ENCODE data around the gene KRT38.

The KRT38 gene

GRCh38 chr17:41440531-41441033 lies at the start of gene KRT38:
Gene KRT38 (minus strand): TSS chr17:41440983. CDS start chr17:41440921, 62 bp downstream.
- DNase-seq: no peak

DNA sequence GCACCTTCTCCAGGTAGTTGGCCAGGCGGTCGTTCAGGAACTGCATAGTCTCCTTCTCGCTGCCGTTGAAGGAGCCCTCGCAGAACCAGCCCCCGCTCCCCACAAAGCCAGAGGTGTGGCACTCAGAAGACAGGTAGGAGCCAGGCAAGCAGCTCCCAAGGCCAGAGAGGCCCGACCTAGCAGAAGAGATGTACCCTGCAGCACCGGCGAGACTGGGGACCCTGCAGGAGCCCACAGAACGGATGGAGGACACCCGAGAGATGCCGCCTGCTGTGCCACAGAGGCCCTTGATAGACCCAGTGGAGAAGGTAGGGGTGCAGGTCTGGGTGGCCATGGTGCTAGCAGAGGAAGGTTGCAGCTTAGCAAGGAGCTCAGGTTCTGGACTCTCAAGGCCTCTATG lies 48.7 kb upstream of the KRT38 start, which contains the start of gene KRT36:
TSS of gene KRT36 (minus strand) at position 380 of the 400 bp plus-strand sequence. CDS start at position 334, 46 bp downstream.
- DNase-seq: no peak

DNA sequence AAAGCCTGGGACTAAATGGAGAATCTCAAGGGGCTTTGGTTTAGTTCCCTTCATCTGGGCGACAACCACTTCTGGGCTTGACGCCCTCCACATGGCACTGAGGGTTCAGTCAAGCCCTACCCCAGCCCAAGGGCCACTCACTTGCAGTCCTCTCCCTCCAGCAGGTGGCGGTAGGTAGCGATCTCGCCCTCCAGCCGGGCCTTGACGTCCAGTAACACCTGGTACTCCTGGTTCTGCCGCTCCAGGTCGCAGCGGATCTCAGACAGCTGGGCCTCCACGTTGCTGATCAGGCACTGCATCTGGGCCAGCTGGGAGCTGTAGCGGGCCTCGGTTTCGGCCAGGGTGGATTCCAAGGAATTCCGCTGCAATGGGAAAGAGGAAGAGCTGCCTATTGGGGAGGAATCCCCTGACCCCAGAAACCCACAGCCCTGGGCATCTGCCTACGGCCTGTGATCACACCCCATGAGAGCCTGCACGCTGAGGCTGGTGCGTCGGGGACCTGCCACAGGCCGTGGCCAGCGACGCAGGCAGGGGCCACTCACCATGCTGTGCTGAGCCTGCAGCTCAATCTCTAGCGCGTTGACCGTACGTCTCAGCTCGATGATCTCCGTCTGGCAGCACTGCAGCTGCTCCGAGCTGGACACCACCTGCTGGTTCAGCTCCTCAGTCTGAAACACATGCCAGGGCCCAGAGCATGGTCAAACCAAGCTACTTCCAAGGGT lies 46.2 kb upstream of the KRT38 start:
- no peak for DNase-seq

DNA sequence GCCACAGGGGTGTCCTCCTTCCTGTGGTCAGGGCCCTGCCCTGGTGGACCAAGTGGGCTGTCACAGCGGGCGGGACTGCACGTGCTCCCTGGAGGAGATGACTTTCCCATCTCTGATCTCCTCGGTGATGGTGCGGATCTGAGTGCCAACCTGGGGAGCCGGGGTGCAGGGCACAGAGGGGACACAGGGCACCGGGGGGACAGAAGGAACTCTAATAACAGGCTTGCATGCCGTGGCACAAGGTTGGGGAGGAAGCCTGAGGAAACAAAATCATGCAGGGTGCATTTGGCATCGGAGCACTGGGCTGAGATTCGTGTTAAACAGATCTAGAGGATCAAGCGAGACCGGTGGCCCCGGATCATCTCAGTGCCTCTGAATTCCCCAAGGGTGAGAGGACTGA lies 45.5 kb upstream of the KRT38 start:
- DNase-seq: no peak

GRCh38 chr17:41484920-41485904 lies 44.4 kb upstream of the KRT38 start:
- no peak for DNase-seq

DNA sequence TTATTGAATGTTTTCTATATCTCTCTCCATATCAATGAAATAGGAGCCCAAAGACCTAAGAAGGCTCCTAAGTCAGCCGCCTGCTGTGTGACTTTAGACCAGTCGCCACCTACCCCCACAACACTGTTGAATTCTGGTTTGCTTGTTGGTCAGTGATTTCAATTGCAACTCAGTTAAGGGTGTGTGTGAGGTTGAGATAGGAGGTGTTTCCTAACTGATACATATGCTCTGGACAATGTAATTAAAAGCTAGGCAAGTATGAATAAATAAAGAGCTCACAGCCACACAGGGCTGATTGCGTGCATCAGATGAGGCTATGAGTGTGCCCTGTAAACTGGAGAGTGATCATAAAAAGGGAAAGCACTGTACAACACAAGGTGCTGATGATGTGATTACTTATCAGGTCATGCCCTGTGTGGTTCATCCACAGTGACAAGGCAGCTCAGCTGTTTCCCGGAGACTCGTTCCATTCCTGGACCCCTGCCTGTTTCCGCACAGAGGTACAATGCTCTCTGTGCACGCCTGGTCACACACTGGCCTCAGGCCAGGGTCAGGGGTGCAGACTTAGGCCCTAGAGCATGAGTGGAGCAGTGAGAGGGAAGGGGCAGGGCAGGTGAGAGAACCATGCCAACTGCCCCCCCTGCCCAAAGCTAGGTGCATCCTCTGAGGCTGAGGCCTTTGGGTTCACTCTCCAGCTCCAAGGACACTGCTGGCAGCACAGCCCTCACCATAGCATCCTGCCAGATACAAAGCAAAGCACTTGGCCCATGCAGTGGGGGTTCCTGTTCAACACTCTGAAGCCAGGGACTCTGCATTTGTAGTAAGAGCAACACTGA lies 43.4 kb upstream of the KRT38 start:
- DNase-seq: no peak

- no peak for DNase-seq
These were observed 42.7 kb upstream of the KRT38 start for GRCh38 chr17:41483531-41483930.

- no peak for DNase-seq
These were observed 40.3 kb upstream of the KRT38 start, which contains the start of gene KRT35 for GRCh38 chr17:41481036-41481435. Gene KRT35 (minus strand): TSS chr17:41481151. CDS start chr17:41481097, 54 bp downstream.

DNA sequence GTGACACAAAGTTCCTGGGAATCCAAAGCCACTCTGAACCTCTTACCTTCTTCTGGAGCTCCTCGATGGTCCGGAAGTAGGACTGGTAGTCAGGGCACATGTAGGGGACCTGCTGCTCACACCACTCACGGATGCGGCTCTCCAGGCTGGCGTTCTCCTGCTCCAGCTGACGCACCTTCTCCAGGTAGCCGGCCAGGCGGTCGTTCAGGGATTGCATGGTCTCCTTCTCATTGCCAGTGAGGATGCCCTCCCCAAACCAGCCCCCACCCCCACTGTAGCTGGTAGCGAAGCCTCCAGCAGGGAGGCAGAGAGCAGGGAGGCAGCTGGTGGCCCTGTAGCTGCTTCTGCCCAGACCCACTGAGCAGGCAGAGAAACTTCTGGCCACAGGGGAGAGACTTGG lies 39.8 kb upstream of the KRT38 start:
- DNase-seq: no peak

DNA sequence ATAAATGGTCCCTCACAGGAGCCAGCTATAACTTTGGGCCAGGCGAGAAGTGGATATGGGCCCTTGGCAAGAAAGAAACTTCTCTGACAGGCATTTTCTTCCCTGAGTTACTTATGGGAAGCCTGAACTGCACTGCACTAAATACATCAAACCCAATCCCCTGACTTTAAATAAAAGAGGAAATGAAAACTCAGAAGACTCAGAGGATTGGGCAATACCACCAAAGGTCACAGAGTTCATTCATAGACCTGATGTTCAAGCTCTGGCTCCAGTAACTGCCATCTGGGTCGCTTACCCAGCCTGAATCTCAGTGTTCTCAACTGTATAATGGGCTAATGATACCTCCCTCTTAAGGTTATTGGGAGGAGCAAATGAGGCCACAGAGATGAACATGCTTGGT lies 39.4 kb upstream of the KRT38 start:
- DNase-seq: no peak

DNA sequence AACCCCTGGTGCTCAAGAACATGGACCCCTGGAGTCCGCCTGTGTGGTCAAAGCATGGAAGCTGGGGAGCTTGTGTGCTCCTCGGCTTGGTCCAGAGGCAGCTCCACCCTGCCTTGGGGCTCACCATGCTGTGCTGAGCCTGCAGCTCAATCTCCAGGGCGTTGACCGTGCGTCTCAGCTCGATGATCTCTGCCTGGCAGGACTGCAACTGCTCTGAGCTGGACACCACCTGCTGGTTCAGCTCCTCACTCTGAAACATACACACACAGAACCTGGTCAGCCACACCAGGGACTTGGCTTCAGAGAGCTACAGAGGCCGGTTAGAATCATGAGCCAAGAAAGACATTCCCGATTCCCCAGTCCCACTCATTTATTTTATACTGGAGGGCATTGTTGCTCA lies 37.5 kb upstream of the KRT38 start:
- DNase-seq: no peak

GRCh38 chr17:41476866-41477815 lies 36.4 kb upstream of the KRT38 start:
- DNase-seq: no peak

DNA sequence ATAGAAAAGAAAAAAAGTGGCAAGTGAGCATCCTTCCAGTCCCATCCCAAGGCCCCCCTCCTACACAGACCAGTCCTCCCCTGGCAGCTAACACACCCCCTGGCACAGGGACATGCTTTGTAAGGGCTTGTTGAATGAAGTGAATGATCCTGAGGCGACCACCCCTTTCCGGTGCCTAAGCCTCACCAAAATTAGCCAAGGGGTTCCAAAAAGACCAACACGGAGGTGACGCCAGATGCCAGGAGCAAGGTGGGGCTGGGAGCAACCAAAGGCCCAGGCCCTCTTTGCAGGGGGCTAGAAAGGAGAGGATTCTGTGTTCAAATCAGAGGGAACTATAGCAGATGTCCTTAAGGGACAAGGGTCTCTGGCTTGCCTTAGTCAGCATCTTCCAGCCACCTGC lies 34.6 kb upstream of the KRT38 start:
- DNase-seq: no peak

GRCh38 chr17:41474863-41475262 lies 34.1 kb upstream of the KRT38 start:
- no peak for DNase-seq

DNA sequence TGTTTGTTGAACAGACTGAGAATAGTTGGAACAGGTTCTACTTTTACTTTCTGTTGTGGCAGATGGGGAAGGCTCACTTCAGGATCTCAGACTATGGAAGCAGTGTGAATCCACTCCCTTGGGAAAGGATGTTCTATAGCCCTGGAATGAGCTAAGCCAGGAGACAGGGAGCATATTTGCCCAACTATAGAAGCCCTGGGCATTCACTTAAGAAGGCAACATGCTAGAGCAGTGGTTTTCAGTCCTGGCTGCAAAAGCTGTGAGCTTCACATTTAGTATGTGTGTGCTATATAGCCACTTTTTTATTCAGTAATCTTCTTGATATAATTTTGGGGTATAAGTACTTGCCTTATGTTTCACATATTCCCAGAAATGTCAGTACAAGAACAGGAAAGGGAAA lies 27.6 kb upstream of the KRT38 start:
- DNase-seq: no peak

GRCh38 chr17:41467561-41467960 lies 26.8 kb upstream of the KRT38 start:
- DNase-seq: no peak

GRCh38 chr17:41466988-41467387 lies 26.2 kb upstream of the KRT38 start, which contains the start of gene KRT32:
Gene KRT32 (minus strand): TSS chr17:41467386. CDS start chr17:41467325, 61 bp downstream.
- no peak for DNase-seq

DNA sequence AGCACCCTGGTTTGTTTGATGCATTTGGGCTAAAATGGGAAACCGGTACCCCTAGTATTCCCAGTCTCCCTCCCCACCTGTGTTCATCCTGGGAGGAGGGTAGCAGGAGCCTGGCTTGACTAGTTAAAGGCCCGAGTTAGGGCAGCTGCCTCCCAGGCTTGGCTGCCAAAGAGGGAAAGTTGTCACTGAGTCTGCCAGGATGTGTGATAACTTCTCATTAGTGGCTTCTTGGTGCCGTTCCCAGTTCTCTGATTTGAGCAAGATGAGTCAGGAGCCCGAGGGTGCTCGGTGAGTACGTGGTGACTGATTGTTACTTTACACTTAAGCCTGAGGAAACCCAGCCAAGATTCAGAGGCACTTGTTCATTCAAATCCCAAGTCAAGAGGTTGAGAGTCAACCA lies 23.9 kb upstream of the KRT38 start:
- DNase-seq: no peak

GRCh38 chr17:41464173-41464572 lies 23.4 kb upstream of the KRT38 start:
- DNase-seq: no peak

- no peak for DNase-seq
These were observed 23.0 kb upstream of the KRT38 start for GRCh38 chr17:41463746-41464145.

DNA sequence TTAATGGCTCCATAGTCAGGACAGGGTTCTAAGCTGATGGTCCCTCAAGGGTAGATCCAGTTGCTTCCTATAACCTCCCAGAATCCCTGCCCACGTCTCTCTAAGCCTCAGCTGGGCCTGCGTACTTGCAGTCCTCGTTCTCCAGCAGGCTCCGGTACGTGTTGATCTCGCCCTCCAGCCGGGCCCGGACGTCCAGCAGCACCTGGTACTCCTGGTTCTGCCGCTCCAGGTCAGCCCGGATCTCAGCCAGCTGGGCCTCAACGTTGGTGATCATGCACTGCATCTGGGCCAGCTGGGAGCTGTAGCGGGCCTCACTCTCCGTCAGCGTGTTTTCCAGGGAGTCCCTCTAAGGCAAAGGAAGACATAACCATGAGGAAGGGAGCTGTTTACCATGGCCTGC lies 21.9 kb upstream of the KRT38 start:
- DNase-seq: no peak
